HCT116 (cell line): ENCODE measurements around the gene HACD4. TPM values are rescaled to one million over a fixed set of nuclear protein-coding genes. Genes with fewer than 3 reads are reported as not detected.

ENCODE experiments used
- ATAC-seq: fragments of 200-7000 bp; cut with Tn5 transposase; 2 replicates; pipeline ENCODE4 v1.9.1; 2020; ENCODE audit warnings: mild to moderate bottlenecking, moderate library complexity
- BruUV-seq: library from RNA; stranded (reverse); fragments of 400-500 nt; replicated peaks from 2 replicates; lab custom pipeline; 2021; lab: Mats Ljungman, UMichigan
- CTCF ChIA-PET: fragments of 300-600 bp; sonication (Branson Sonifier 250); formaldehyde crosslinking; loops from one replicate; lab custom pipeline; 2021; ENCODE audit warnings: antibody characterized with exemption; lab: Charles Lee
- POLR2A ChIA-PET: fragments of 300-600, 350-600 bp; sonication (Branson Sonifier 250); formaldehyde crosslinking; loops from one replicate; lab custom pipeline; 2021; ENCODE audit warnings: antibody characterized with exemption; lab: Charles Lee
- RAD21 ChIA-PET, 2 experiments: fragments of 300-600 bp; sonication (Branson Sonifier 250); formaldehyde crosslinking; loops; one replicate each; lab custom pipeline; 2023; ENCODE audit warnings: low total read pairs in 2 of 2; ENCODE audit not compliant: uncharacterized antibody in 2 of 2, unreplicated experiment in 2 of 2, low non-redundant PET in 1 of 2; lab: Charles Lee
- DNase-seq: peaks from one replicate; pipeline ENCODE4 v3.0.0-alpha.2; 2010; ENCODE audit warnings: low read depth, low spot score
- H2AFZ ChIP-seq: fragments of 200-600 bp; shearing (Covaris generic), sonication (generic); 2 replicates; pipeline ENCODE4 v1.6.1; 2017; ENCODE audit warnings: low read depth, mixed run types, mixed read lengths, antibody characterized with exemption, low read length; ENCODE audit not compliant: poor library complexity, severe bottlenecking
- H3K27ac ChIP-seq: 2 replicates; pipeline ENCODE4 v1.5.1; 2012; ENCODE audit warnings: low read depth, low read length
- H3K27me3 ChIP-seq: fragments of 200-600 bp; sonication (generic); 2 replicates; pipeline ENCODE4 v1.6.1; 2016; ENCODE audit warnings: mixed run types, low read length, mixed read lengths; ENCODE audit not compliant: insufficient read depth
- H3K36me3 ChIP-seq, 2 experiments: fragments of 200-500 bp in 1 of 2; fragments of 200-600 bp in 1 of 2; sonication (Bioruptor generic) in 1 of 2; sonication (generic) in 1 of 2; 2 replicates each; pipeline versions ENCODE4 v1.5.1 to v1.6.1; 2014 to 2016; ENCODE audit warnings: low read length in 2 of 2, inconsistent platforms in 1 of 2, mixed read lengths in 1 of 2, mixed run types in 1 of 2; ENCODE audit not compliant: insufficient read depth in 2 of 2, control insufficient read depth in 1 of 2
- H3K4me1 ChIP-seq, 2 experiments: fragments of 200-600 bp in 1 of 2; sonication (generic) in 1 of 2; 2 replicates each; pipeline versions ENCODE4 v1.5.1 to v1.6.1; 2012 to 2017; ENCODE audit warnings: low read length in 2 of 2, inconsistent platforms in 1 of 2, mild to moderate bottlenecking in 1 of 2, mixed read lengths in 1 of 2, mixed run types in 1 of 2, moderate library complexity in 1 of 2; ENCODE audit not compliant: insufficient read depth in 2 of 2, control insufficient read depth in 1 of 2
- H3K4me2 ChIP-seq: fragments of 200-600 bp; sonication (generic); 2 replicates; pipeline ENCODE4 v1.6.1; 2017; ENCODE audit warnings: mixed run types, low read length, mixed read lengths
- H3K4me3 ChIP-seq, 2 experiments: fragments of 200-600 bp in 1 of 2; sonication (generic) in 1 of 2; replicated peaks in 1 of 2; 2 replicates each; pipeline ENCODE4 v1.5.1; 2011 to 2016; ENCODE audit warnings: low read length in 2 of 2, control low read depth in 1 of 2, low read depth in 1 of 2, mild to moderate bottlenecking in 1 of 2, mixed read lengths in 1 of 2, mixed run types in 1 of 2
- H3K79me2 ChIP-seq: fragments of 200-600 bp; sonication (generic); 2 replicates; pipeline ENCODE4 v1.6.1; 2017; ENCODE audit warnings: mild to moderate bottlenecking, mixed run types, low read length, moderate library complexity, mixed read lengths; ENCODE audit not compliant: insufficient read depth
- H3K9ac ChIP-seq: fragments of 200-600 bp; sonication (generic); 2 replicates; pipeline ENCODE4 v1.6.1; 2016; ENCODE audit warnings: low read length, mixed read lengths
- H3K9me2 ChIP-seq: fragments of 200-600 bp; sonication (generic), shearing (Covaris generic); 2 replicates; pipeline ENCODE4 v1.6.1; 2017; ENCODE audit warnings: mixed run types, mild to moderate bottlenecking, moderate library complexity; ENCODE audit not compliant: insufficient read depth
- H3K9me3 ChIP-seq, 2 experiments: fragments of 200-500 bp in 1 of 2; fragments of 200-600 bp in 1 of 2; sonication (Bioruptor generic) in 1 of 2; sonication (generic) in 1 of 2; 2 replicates each; pipeline ENCODE4 v1.6.1; 2014 to 2017; ENCODE audit warnings: low read length in 2 of 2, mixed read lengths in 2 of 2, inconsistent platforms in 1 of 2, low read depth in 1 of 2, mild to moderate bottlenecking in 1 of 2, mixed run types in 1 of 2, moderate library complexity in 1 of 2; ENCODE audit not compliant: control insufficient read depth in 1 of 2, insufficient read depth in 1 of 2
- H4K20me1 ChIP-seq: fragments of 200-600 bp; sonication (generic), shearing (Covaris generic); 2 replicates; pipeline ENCODE4 v1.6.1; 2017; ENCODE audit warnings: mixed run types, mild to moderate bottlenecking, moderate library complexity; ENCODE audit not compliant: insufficient read depth
- CTCF ChIP-seq, 3 experiments: fragments of 200-600 bp in 1 of 3; sonication (generic) in 1 of 3; IDR thresholded peaks in 2 of 3; conservative IDR thresholded peaks in 1 of 3; 2 replicates each; pipeline ENCODE4 v1.5.1; 2012 to 2017; ENCODE audit warnings: low read depth in 2 of 3, low read length in 2 of 3, antibody characterized with exemption in 1 of 3, borderline replicate concordance in 1 of 3, control low read depth in 1 of 3, mild to moderate bottlenecking in 1 of 3, mixed read lengths in 1 of 3, mixed run types in 1 of 3, moderate library complexity in 1 of 3; ENCODE audit not compliant: insufficient read depth in 1 of 3
- EZH2phosphoT487 ChIP-seq: fragments of 200-600 bp; IDR thresholded peaks from 2 replicates; pipeline ENCODE4 v1.6.1; 2018; ENCODE audit warnings: antibody characterized with exemption, borderline replicate concordance
- FOSL1 ChIP-seq: IDR thresholded peaks from 2 replicates; pipeline ENCODE4 v1.6.1; 2012; ENCODE audit warnings: low read depth
- YY1 ChIP-seq: IDR thresholded peaks from 2 replicates; pipeline ENCODE4 v1.6.1; 2011; ENCODE audit warnings: low read length, low read depth, moderate library complexity, mild to moderate bottlenecking; ENCODE audit not compliant: insufficient replicate concordance; ENCODE audit errors: extremely low read depth
- intact Hi-C: fragments of 100-400 bp; cut with micrococcal nuclease; formaldehyde crosslinking; loops from 2 replicates; pipeline ENCODE4 v1.10.0; 2022
- total RNA-seq: library from RNA; stranded (reverse); gene quantifications from one replicate; pipeline ENCODE4 v1.2.1, GENCODE V29; 2021; ENCODE audit not compliant: unreplicated experiment
- TF ChIP-seq, protein P1 (sequence below): IDR thresholded peaks from 2 replicates; pipeline ENCODE4 v1.6.1; 2012

The HACD4 gene
- total RNA-seq, 1 experiment from 2014 or later: not detected

DNA sequence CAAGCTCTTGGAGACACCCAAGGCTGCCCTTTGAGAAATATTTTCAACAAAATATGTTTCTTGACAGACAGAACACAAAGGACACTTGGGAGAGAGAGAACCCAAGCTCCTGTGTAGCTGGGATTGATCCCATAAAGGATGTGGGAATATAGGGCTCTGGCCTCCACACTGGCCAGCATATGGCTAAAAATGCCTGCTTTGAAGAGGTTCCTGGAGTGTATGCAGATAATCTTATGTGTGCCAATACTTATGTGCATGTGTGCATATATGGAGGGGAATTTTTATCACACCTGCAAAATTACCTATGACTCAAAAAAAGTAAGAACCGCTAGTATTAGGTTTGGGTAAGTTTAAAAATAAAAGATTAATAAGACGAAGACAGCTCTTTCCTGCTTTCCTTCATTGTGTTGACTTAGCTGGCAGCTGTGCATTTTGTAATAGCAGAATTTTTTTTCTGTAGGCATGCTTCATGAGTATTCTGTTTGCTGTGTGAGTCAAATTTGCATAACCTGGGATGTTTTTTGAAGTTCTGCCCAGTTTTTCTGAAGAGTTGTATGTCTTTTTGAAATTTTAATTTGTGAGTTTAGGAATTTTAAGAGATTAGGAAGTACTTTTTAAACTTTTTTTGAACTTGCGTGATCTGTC, 42.6 kb downstream of the HACD4 start:
- no peak overlapping the region for H2AFZ ChIP-seq
- no peak overlapping the region for H3K9ac ChIP-seq
- no peaks in the 10 kb centered on the region for H4K20me1 ChIP-seq
- no peak for DNase-seq
- BruUV-seq: no TSS peak
- no peak overlapping the region for H3K4me2 ChIP-seq
- H3K9me2 ChIP-seq: no peaks in the 10 kb centered on the region
- H3K79me2 ChIP-seq: no peaks in the 10 kb centered on the region
- H3K4me1 ChIP-seq: no peaks in the 10 kb centered on the region
- H3K4me3 ChIP-seq: no peak overlapping the region
- no peaks in the 10 kb centered on the region for H3K27me3 ChIP-seq
- H3K27ac ChIP-seq: no peak overlapping the region
- no peak for ATAC-seq
- TF ChIP-seq EZH2phosphoT487 (no peak), CTCF (IDR thresholded peaks at IDR 0.05 in 2 of 3, conservative IDR thresholded peaks at IDR 0.05 in 1 of 3; ENCODE audit: borderline replicate concordance in 1 of 3, insufficient read depth in 1 of 3, low read depth in 2 of 3, low read length in 2 of 3) (no peak), FOSL1 (no peak)
- RAD21 ChIA-PET: no interaction called here
- intact Hi-C loops: no loop called here
- no peaks in the 10 kb centered on the region for H3K36me3 ChIP-seq
- CTCF ChIA-PET: no interaction called here
- POLR2A ChIA-PET: no interaction called here
- no peaks in the 10 kb centered on the region for H3K9me3 ChIP-seq

- DNase-seq (no peak), ATAC-seq (no peak)
- no peaks in the 10 kb centered on the region for H3K4me1 ChIP-seq
- H3K36me3 ChIP-seq: no peaks in the 10 kb centered on the region
- no TSS peak for BruUV-seq
- H3K4me3 ChIP-seq: no peak overlapping the region
- H3K9me2 ChIP-seq: no peaks in the 10 kb centered on the region
- TF ChIP-seq, protein P1, sequence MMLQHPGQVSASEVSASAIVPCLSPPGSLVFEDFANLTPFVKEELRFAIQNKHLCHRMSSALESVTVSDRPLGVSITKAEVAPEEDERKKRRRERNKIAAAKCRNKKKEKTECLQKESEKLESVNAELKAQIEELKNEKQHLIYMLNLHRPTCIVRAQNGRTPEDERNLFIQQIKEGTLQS: no peak
- no peak for TF ChIP-seq YY1
- TF ChIP-seq, all 23 proteins: peak for 0
- Histone ChIP-seq H3K27ac (no peak overlapping the region), H3K4me2 (no peak overlapping the region), H4K20me1 (no peaks in the 10 kb centered on the region), H3K79me2 (no peaks in the 10 kb centered on the region), H3K9me3 (no peaks in the 10 kb centered on the region), H2AFZ (no peak overlapping the region), H3K27me3 (no peaks in the 10 kb centered on the region), H3K9ac (no peak overlapping the region)
- ChIA-PET POLR2A (no interaction called here), CTCF (no interaction called here), RAD21 (no interaction called here)
- intact Hi-C loops: no loop called here
Observed at GRCh38 chr9:20988061-20988460, 43.4 kb downstream of the HACD4 start.
